ENCODE data around the gene HOXB7. TPM values are rescaled to one million over a fixed set of nuclear protein-coding genes. Genes with fewer than 3 reads are reported as not detected.

HOXB7 gene
- total RNA-seq, 1 experiment from 2014 or later: 20.0 TPM

- DNase-seq (ENCODE audit: low read depth): no peak
Observed at GRCh38 chr17:48579471-48579759, 31.4 kb downstream of the HOXB7 start.

- DNase-seq (ENCODE audit: low read depth): no peak
Observed at GRCh38 chr17:48578616-48579470, 32.0 kb downstream of the HOXB7 start.

GRCh38 chr17:48577946-48578615 is 32.7 kb downstream of the HOXB7 start, which contains the start of gene HOXB4:
HOXB4 (minus strand) TSS chr17:48578350; CDS start chr17:48578319, 31 bp downstream.
- DNase-seq (ENCODE audit: low read depth): no peak

GRCh38 chr17:48577330-48577945 is 33.4 kb downstream of the HOXB7 start:
- peak; percentile 72 for DNase-seq (ENCODE audit: low read depth)

GRCh38 chr17:48576479-48577309 is 34.1 kb downstream of the HOXB7 start:
- DNase-seq (ENCODE audit: low read depth): peak; percentile 91

GRCh38 chr17:48575673-48576478 is 34.9 kb downstream of the HOXB7 start:
- peak; percentile 77 for DNase-seq (ENCODE audit: low read depth)

GRCh38 chr17:48575066-48575582 is 35.7 kb downstream of the HOXB7 start:
- peak; percentile 70 for DNase-seq (ENCODE audit: low read depth)

GRCh38 chr17:48574505-48575065 is 36.2 kb downstream of the HOXB7 start:
- DNase-seq (ENCODE audit: low read depth): no peak

GRCh38 chr17:48571826-48572417 is 38.9 kb downstream of the HOXB7 start:
- DNase-seq (ENCODE audit: low read depth): no peak

GRCh38 chr17:48571024-48571818 is 39.6 kb downstream of the HOXB7 start:
- peak; percentile 66 for DNase-seq (ENCODE audit: low read depth)

- peak; percentile 69 for DNase-seq (ENCODE audit: low read depth)
Observed at GRCh38 chr17:48570325-48571023, 40.3 kb downstream of the HOXB7 start.

GRCh38 chr17:48569674-48570324 is 41.0 kb downstream of the HOXB7 start:
- DNase-seq (ENCODE audit: low read depth): peak; percentile 64

GRCh38 chr17:48569240-48569582 is 41.6 kb downstream of the HOXB7 start:
- no peak for DNase-seq (ENCODE audit: low read depth)

- DNase-seq (ENCODE audit: low read depth): peak; percentile 58
Observed at GRCh38 chr17:48568499-48569239, 42.1 kb downstream of the HOXB7 start.

- no peak for DNase-seq (ENCODE audit: low read depth)
Observed at GRCh38 chr17:48567646-48568354, 43.0 kb downstream of the HOXB7 start.

GRCh38 chr17:48567209-48567608 is 43.6 kb downstream of the HOXB7 start:
- DNase-seq (ENCODE audit: low read depth): no peak

- no peak for DNase-seq (ENCODE audit: low read depth)
Observed at GRCh38 chr17:48566717-48567116, 44.1 kb downstream of the HOXB7 start.
